Stimulated activated CD8-positive, alpha-beta memory T cell treated with anti-CD3 and anti-CD28 coated beads, Interleukin-2, amount 100 ng/mL, for 1 hour (primary cell): ENCODE measurements around the gene MAF.
A peak's percentile ranks its signal among the peaks of the same experiment; 100 is the strongest.

Experiments
- DNase-seq, 2 donors: peaks; one replicate each; pipeline ENCODE4 v3.0.0-alpha.2; 2020; ENCODE audit warnings: low read depth in 2 of 2

MAF gene

GRCh38 chr16:79600638-79601091 is at the start of gene MAF:
Gene MAF, minus strand, starts transcription at chr16:79600737. Its CDS starts 835 bp downstream, at chr16:79599902.
- DNase-seq, result peak; percentile 54 to 62

DNA sequence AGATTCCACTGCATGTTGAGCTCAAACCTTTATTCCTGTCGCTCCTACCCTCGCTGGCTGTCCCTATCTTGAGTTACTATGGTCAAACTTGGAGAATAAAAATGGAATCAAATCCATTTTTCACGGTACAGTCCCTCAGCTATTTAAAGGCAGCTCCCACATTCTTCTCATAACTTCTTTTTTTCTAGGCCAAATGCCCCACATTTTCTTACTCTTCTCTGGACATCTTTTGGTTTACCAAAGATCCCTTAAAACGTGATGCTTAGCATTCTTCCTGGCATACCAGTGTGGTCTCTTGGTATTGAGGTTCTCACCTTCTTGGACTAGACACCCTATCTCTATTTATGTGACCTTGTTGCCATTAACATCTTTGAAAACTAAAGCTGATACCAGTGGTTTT is 48.3 kb upstream of the MAF start:
- no peak for DNase-seq

GRCh38 chr16:79647586-79647985 is 47.0 kb upstream of the MAF start:
- no peak for DNase-seq

DNA sequence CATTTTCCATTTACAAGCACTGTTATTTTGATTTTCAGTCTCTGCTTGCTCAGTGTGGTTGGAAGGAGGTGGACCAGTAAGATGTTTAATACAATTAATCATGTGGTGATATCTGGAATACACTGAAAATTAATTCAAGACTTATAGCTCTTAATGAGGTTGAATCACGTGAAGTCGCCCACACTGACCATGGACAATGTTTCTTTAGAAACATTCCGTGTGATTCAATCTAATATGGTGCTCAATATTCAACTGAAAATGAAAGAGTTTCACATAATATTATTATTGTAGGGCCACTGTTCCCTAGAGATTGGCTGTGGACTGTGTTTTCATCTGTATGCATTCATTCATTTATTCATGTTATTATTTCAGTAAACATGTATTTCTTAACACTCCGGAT is 45.2 kb upstream of the MAF start:
- no peak for DNase-seq

DNA sequence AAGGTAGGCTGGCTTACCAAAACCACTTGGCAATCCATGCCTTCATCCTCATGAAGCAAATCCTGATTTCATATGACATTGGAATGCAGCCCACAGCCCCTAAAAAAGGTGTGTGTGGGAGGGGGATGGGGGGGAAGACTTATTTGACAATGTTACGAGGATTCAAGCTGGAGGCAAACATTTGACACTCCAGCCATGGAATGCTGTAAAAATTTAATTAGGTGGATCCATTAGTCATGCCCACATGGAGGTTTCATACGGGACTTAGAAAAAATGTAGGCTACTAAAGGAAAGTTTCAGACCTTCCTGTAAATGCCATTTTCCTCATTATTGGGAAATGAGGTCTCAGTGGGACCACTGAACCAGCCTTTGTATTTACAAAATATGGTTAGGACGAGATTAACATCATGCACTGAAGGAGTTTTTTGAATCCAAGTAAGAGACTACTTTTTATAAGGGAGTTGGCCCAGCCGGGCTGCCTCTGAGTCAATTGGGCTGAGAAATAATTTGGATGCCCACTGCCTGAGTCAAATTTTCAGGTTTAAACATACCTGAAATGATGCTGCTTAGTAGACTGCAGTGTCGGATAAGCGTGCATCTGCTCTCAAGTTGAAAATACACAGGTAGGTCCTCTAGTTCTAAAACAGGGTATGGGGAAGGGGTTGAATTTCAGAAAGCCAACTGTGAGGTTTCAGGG is 44.6 kb upstream of the MAF start:
- no peak for DNase-seq

- no peak for DNase-seq
Measured at GRCh38 chr16:79642652-79643051, 42.1 kb upstream of the MAF start.

GRCh38 chr16:79640513-79641360 is 40.2 kb upstream of the MAF start:
- DNase-seq, result no peak

GRCh38 chr16:79639576-79640311 is 39.2 kb upstream of the MAF start:
- DNase-seq, result no peak

DNA sequence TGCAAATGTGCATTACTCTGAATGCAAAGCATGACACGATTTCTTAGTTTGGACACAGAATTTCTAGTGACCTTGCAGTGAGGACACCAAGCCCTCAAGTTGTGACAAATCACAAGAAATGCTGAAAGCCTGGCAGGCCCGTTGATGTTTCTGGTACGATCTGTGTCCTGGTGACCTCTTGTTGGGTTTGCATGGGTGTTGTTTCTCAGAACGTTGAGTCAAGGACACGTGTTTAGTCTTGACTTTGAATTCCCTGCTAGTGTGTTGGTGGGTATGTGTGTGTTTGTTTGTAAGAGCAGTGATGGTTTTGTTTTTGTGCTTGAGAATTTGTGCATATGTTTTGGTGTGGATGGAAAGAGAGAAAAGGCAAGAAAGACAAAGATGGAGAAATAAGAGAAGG is 37.8 kb upstream of the MAF start:
- DNase-seq, result no peak

DNA sequence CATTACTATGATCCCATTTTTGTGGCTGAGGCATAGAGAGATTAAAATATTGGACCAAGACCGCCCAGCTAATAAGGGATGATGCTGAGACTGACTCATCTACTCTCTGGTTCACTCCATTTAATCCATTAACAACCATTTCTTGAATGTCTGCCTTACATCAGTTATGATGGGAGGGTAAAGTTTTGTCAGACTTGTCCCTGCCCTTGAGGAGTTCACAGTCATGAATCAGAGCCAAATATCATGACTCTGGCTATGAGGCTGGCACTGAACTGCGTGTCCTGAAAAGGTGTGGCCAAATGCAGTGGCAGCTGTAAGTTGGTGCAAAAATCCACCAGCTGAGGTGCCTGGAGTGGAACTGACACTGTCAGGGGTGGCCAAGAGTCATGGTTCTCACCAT is 35.0 kb upstream of the MAF start:
- no peak for DNase-seq

- no peak for DNase-seq
Measured at GRCh38 chr16:79634298-79634697, 33.8 kb upstream of the MAF start.

DNA sequence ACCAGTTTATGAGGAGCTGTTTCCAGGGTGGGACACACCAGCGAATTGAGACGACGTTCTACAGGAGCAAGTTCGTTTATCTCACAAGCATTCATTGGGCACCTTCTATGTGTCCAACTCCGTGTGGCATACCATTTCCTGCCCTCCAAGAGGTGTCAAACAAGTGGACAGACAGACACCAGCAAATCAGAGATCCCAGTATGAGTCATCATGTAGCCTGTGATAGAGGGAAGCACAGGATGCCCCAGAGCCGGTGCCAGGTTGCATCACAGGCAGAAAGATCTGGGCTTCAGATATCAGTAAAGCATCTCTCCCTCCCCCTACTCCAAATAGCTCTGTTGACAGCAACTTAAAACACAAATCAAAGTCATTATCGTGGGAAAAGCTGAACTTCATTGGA is 31.8 kb upstream of the MAF start:
- no peak for DNase-seq

DNA sequence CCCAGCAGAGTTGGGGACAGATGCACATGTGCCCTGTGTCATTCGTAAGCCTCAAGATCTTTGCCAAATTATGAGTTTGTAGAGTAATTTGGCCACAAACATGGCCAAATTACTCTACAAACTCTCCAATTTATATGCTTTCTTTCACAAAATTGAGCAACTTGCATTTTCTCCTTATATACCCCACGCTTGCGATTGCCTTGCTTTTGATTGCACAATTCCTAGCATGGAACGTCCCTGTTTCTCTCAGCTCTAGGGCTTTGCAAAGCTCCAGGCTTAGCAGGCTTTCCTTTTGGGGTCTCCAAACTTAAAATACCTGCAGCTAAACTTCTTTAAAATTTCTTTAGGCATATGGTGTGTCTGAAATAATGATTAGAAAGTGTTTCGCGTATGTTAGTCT is 28.5 kb upstream of the MAF start:
- no peak for DNase-seq

DNA sequence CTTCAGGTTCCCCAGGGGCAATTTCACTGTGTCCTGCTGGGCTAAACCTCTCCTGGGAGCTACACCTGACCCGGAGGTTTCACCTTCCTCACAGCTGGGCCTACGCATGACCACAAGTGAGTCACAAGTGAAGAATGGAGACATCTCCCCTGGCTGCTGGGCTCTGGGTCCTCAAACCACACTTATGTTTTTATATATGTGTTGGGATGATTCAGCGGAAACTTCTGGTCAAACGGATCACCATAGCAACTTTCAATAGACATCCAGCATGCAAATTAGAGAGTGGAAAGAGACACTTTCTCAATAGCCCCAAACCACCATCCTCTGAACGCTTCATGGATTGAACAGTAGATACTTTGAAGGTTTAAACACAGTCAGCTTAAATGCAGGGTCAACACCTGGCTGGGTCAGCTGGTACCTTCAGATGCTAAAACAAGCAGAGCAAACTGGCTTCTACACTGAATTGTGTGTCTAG is 28.0 kb upstream of the MAF start:
- peak; percentile 1 to 6 for DNase-seq

GRCh38 chr16:79627092-79627491 is 26.6 kb upstream of the MAF start:
- no peak for DNase-seq

DNA sequence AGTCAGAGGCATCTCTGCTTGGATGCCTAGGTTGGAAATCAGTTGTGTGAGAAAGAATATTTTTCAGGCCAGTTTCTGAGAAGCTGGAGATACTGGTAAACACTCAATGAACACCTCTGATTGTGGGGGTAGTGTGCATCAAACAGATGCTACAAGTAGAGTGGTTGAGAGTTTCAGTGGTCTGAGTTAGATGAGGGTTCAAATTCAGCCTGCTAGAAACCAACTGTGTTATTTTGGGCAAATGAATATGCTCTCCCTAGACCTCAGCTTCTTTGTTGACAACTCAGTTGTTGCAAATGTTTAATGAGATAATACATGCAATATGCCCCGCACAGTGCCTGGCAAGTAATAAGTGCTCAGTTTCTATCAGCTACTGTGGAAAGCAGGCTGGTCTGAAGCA is 25.2 kb upstream of the MAF start:
- no peak for DNase-seq

- no peak for DNase-seq
Measured at GRCh38 chr16:79623824-79624223, 23.3 kb upstream of the MAF start.

DNA sequence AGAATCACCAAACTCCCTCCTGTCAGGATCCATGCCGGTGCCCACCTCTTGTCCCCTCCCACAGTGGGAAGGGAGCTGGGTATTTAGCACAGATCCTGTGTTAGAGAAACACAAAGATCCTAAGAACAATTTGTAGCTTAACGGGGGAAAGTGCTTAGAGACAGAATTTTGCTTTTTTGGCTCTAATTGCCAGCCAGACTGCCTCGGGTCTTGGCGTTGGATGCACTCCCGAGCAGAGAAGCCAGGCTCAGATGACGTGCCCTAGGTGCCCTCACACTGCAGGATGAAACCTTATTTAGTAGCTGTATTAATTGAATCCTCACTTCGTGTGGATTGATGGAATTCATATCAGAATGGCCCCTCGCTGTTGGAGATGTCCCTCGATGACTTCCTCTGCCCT is 22.5 kb upstream of the MAF start:
- DNase-seq, result no peak

DNA sequence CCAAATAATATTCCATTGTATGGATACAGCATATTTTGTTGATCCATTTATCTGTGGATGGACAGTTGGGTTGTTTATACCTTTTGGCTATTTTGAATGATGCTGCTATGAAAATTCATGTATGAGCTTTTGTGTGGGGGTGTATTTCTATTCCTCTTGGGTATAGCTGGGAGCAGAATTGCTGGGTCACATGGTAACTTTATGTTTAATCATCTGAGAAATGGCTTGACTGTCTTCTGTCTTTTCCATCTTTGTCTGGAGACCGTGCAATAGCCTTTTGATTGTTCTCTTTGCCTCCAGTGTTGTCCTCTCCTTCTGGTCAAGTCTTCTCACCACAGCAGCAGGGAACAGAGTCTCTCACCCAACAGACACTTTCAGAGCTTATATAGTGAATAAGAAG is 20.5 kb upstream of the MAF start:
- DNase-seq, result no peak

DNA sequence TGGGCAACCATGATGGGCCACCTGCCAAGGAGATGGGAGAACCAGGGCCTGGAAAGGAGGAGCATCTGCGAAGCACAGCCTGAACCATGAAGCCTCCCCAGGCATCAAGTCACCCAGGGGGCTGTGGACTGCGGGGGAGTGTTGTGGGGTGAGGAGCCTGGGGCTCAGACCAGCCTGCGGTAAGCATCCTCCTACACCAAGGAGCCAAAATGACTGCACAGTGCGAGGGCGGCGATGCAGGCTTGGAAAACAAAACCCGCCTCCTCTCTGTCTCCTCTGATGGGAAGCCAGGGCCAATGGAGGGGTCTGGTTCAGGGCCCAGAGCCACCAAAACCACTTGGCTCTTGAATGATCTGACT is 18.1 kb upstream of the MAF start:
- no peak for DNase-seq

DNA sequence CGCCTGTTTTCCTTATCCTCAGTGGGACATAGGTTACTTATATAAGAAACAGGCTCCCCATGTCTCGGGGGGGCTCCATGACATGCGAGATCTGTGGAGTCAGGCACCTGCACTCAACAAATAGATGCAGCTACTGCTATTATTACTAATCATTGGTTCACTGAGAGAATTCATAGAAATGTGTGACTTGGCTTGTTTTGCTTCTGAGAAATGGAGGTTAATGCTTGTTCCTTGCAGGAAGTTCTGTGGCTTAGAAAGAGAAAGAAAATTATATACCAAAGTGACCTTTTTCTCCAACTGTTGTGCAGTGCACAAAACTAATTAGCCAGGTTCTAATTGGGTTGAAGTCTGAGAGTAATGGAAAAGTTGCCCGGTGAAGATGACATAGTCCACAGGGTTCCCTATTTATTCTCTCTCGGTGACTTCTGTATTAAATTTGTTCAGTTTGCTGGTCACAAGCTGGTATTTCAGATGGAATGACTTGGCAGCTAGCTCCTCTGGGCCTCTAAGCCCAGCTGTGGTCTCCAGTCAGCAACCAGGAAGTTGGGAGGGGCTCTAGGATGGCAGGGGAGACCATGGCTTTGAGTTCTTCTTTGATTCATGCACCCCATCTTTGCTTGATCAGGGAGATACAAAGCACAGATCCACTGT is 17.6 kb upstream of the MAF start:
- no peak for DNase-seq

- DNase-seq, result no peak
Measured at GRCh38 chr16:79613009-79613408, 12.5 kb upstream of the MAF start.
